Measurements from ENCODE around the gene SLC35D1. TPM values are rescaled to one million over a fixed set of nuclear protein-coding genes. Genes with fewer than 3 reads are reported as not detected.

The SLC35D1 gene
- total and polyA plus RNA-seq, 2 donors (not counting 1 experiment from before 2014, with no cell fraction given) = 19.3 to 20.3 TPM

GRCh38 chr1:67053535-67053784 is 488 bp downstream of the SLC35D1 start:
- peak overlapping the region; percentile 90 for H2AFZ ChIP-seq (ENCODE audit: low read length)
- no peaks in the 10 kb centered on the region for H3K9me3 ChIP-seq (ENCODE audit: control insufficient read depth, insufficient read depth, low read depth, low read length)
- no peak for DNase-seq (ENCODE audit: low read depth in 2 of 2)
- H3K27ac ChIP-seq (ENCODE audit: insufficient read depth, low read length) = peak overlapping the region; percentile 88
- peak overlapping the region; percentile 91 to 97 (median 94) for H3K4me3 ChIP-seq (replicated peaks in 1 of 4; ENCODE audit: control extremely low read depth in 1 of 4, insufficient read depth in 1 of 4, low read depth in 3 of 4, low read length in 4 of 4)
- H3K79me2 ChIP-seq (ENCODE audit: control insufficient read depth, insufficient read depth, low read length) = peaks cover 24% of the 10 kb centered on the region
- no peaks in the 10 kb centered on the region for H4K20me1 ChIP-seq (ENCODE audit: control insufficient read depth, extremely low read depth, insufficient read depth, low read length)
- no peaks in the 10 kb centered on the region for H3K27me3 ChIP-seq (ENCODE audit: control insufficient read depth, insufficient read depth, low read length)
- TF ChIP-seq CTCF (conservative IDR thresholded peaks at IDR 0.05 in 1 of 2, IDR thresholded peaks at IDR 0.05 in 1 of 2; ENCODE audit: low read depth in 1 of 2, low read length in 2 of 2) (no peak), EZH2 (IDR thresholded peaks at IDR 0.05; ENCODE audit: low read length, missing control alignments) (no peak)
- peak overlapping the region; percentile 89 for H3K9ac ChIP-seq (ENCODE audit: insufficient read depth, low read length)
- H3K4me1 ChIP-seq (ENCODE audit: control insufficient read depth, extremely low read depth, insufficient read depth, low read length) = peaks cover 2% of the 10 kb centered on the region
- peak overlapping the region; percentile 88 for H3K4me2 ChIP-seq (ENCODE audit: extremely low read depth, insufficient read depth, low read length)
- H3K36me3 ChIP-seq (ENCODE audit: control insufficient read depth, insufficient read depth, low read length) = no peaks in the 10 kb centered on the region

- Histone ChIP-seq H3K9ac (ENCODE audit: insufficient read depth, low read length) (peak overlapping the region; percentile 89), H3K27ac (ENCODE audit: insufficient read depth, low read length) (peak overlapping the region; percentile 88), H3K79me2 (ENCODE audit: control insufficient read depth, insufficient read depth, low read length) (peaks cover 24% of the 10 kb centered on the region), H4K20me1 (ENCODE audit: control insufficient read depth, extremely low read depth, insufficient read depth, low read length) (no peaks in the 10 kb centered on the region), H2AFZ (ENCODE audit: low read length) (peak overlapping the region; percentile 73), H3K4me3 (replicated peaks in 1 of 4; ENCODE audit: control extremely low read depth in 1 of 4, insufficient read depth in 1 of 4, low read depth in 3 of 4, low read length in 4 of 4) (peak overlapping the region; percentile 91 to 97 (median 94)), H3K9me3 (ENCODE audit: control insufficient read depth, insufficient read depth, low read depth, low read length) (no peaks in the 10 kb centered on the region), H3K4me1 (ENCODE audit: control insufficient read depth, extremely low read depth, insufficient read depth, low read length) (no peaks in the 10 kb centered on the region), H3K4me2 (ENCODE audit: extremely low read depth, insufficient read depth, low read length) (peak overlapping the region; percentile 88), H3K27me3 (ENCODE audit: control insufficient read depth, insufficient read depth, low read length) (no peaks in the 10 kb centered on the region), H3K36me3 (ENCODE audit: control insufficient read depth, insufficient read depth, low read length) (no peaks in the 10 kb centered on the region)
- TF ChIP-seq CTCF (conservative IDR thresholded peaks at IDR 0.05 in 1 of 2, IDR thresholded peaks at IDR 0.05 in 1 of 2; ENCODE audit: low read depth in 1 of 2, low read length in 2 of 2) (no peak), EZH2 (IDR thresholded peaks at IDR 0.05; ENCODE audit: low read length, missing control alignments) (no peak)
- DNase-seq (ENCODE audit: low read depth in 2 of 2) = peak; percentile 48 to 54
These were observed 1.0 kb downstream of the SLC35D1 start for GRCh38 chr1:67052741-67053534.

- no peaks in the 10 kb centered on the region for H3K36me3 ChIP-seq (ENCODE audit: control insufficient read depth, insufficient read depth, low read length)
- peaks cover 24% of the 10 kb centered on the region for H3K79me2 ChIP-seq (ENCODE audit: control insufficient read depth, insufficient read depth, low read length)
- no peak overlapping the region for H3K9ac ChIP-seq (ENCODE audit: insufficient read depth, low read length)
These were observed 2.8 kb downstream of the SLC35D1 start for GRCh38 chr1:67051196-67051595.

More at GRCh38 chr1:67051196-67051595, 2.8 kb downstream of the SLC35D1 start:
- H3K4me3 ChIP-seq (replicated peaks in 1 of 4; ENCODE audit: control extremely low read depth in 1 of 4, insufficient read depth in 1 of 4, low read depth in 3 of 4, low read length in 4 of 4) = peak overlapping the region in 2 of 4 experiments; percentile 91 to 97
- H3K9me3 ChIP-seq (ENCODE audit: control insufficient read depth, insufficient read depth, low read depth, low read length) = no peaks in the 10 kb centered on the region
- TF ChIP-seq EZH2 (IDR thresholded peaks at IDR 0.05; ENCODE audit: low read length, missing control alignments) = no peak
- no peak for TF ChIP-seq CTCF (conservative IDR thresholded peaks at IDR 0.05 in 1 of 2, IDR thresholded peaks at IDR 0.05 in 1 of 2; ENCODE audit: low read depth in 1 of 2, low read length in 2 of 2)
- H4K20me1 ChIP-seq (ENCODE audit: control insufficient read depth, extremely low read depth, insufficient read depth, low read length) = no peaks in the 10 kb centered on the region
- H3K27me3 ChIP-seq (ENCODE audit: control insufficient read depth, insufficient read depth, low read length) = no peaks in the 10 kb centered on the region
- no peaks in the 10 kb centered on the region for H3K4me1 ChIP-seq (ENCODE audit: control insufficient read depth, extremely low read depth, insufficient read depth, low read length)
- no peak for DNase-seq (ENCODE audit: low read depth in 2 of 2)
- no peak overlapping the region for H2AFZ ChIP-seq (ENCODE audit: low read length)
- H3K4me2 ChIP-seq (ENCODE audit: extremely low read depth, insufficient read depth, low read length) = peak overlapping the region; percentile 88
- no peak overlapping the region for H3K27ac ChIP-seq (ENCODE audit: insufficient read depth, low read length)
